ENCODE measurements around the gene ADAMTSL2. TPM values are rescaled to one million over a fixed set of nuclear protein-coding genes. Genes with fewer than 3 reads are reported as not detected.

Gene ADAMTSL2
- total RNA-seq, 4 donors from 2014 or later: 2.8 to 6.6 (median 3.2) TPM

DNA sequence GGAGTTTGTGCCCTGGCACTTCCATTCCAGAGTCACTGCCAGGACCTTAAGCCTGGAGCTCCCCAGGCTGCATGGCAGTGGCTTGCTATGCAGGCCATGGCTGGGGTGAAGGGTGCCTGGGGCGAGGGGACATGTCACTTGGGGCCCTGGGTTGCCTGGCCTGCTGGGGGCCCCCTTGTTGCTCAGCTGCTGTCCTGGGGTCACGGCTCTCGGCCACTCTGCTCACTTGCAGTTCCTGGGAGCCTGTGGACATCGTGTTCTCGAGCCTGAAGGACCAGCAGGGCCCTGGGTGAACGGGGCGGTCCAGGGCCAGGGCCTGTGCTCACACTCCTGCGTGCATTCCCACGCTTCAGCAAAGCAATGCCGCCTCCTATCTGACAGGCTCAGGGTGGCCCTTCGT lies 41.1 kb upstream of the ADAMTSL2 start:
- Histone ChIP-seq H3K27ac (replicated peaks in 1 of 4) (no peak overlapping the region), H3K9me3 (no peaks in the 10 kb centered on the region), H3K4me1 (peaks cover 11 to 18% (median 15%) of the 10 kb centered on the region in 4 donors), H3K4me3 (no peak overlapping the region), H3K36me3 (no peaks in the 10 kb centered on the region), H3K27me3 (peaks cover 0 to 73% (median 0%) of the 10 kb centered on the region in 4 donors)
- DNase-seq (ENCODE audit: extremely low spot score): no peak
- intact Hi-C loops (cut with DNase I): no loop called here
- 76% methylated on average over 11 of the region's 11 CpGs for WGBS
- TF ChIP-seq POLR2AphosphoS5 (IDR thresholded peaks at IDR 0.05) (no peak), POLR2A (IDR thresholded peaks at IDR 0.05; ENCODE audit: low read depth) (no peak), EP300 (IDR thresholded peaks at IDR 0.05) (no peak)
- TF ChIP-seq, protein P1, sequence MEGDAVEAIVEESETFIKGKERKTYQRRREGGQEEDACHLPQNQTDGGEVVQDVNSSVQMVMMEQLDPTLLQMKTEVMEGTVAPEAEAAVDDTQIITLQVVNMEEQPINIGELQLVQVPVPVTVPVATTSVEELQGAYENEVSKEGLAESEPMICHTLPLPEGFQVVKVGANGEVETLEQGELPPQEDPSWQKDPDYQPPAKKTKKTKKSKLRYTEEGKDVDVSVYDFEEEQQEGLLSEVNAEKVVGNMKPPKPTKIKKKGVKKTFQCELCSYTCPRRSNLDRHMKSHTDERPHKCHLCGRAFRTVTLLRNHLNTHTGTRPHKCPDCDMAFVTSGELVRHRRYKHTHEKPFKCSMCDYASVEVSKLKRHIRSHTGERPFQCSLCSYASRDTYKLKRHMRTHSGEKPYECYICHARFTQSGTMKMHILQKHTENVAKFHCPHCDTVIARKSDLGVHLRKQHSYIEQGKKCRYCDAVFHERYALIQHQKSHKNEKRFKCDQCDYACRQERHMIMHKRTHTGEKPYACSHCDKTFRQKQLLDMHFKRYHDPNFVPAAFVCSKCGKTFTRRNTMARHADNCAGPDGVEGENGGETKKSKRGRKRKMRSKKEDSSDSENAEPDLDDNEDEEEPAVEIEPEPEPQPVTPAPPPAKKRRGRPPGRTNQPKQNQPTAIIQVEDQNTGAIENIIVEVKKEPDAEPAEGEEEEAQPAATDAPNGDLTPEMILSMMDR (IDR thresholded peaks at IDR 0.05): no peak

DNA sequence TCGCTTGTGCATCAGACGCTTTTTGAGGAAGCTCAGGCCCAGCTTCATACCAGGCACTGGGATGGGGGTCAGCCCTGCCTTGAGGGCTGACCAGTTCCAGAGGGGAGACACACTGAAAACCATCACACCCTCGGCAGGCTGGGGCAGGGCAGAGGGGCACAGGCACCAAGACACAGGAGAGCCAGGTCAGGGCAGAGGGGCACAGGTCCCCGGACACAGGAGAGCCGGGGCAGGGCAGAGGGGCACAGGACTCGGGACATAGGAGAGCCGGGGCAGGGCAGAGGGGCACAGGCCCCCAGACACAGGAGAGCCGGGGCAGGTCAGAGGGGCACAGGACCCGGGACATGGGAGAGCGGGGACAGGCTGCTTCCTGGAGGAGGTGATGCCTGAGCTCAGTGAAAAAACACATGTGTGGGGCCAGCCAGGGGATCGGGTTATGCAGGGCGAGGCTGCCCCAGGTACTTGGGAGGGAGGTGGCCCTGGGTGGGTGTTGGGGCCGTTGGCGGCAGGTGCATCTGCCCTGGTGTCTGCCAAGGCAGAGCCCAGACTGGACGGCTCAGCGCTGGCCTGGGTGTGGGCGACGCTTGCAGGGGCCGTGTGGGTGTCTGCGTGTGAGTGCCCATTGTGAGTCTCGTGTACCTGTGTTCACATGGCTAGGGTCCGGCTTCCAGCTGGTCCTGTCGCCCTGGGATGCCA lies 40.5 kb upstream of the ADAMTSL2 start:
- 87% methylated on average over 23 of the region's 23 CpGs for WGBS
- intact Hi-C loops (cut with DNase I): no loop called here
- Histone ChIP-seq H3K4me1 (peaks cover 11 to 18% (median 17%) of the 10 kb centered on the region in 4 donors), H3K9me3 (no peaks in the 10 kb centered on the region), H3K4me3 (no peak overlapping the region), H3K36me3 (no peaks in the 10 kb centered on the region), H3K27ac (replicated peaks in 1 of 4) (no peak overlapping the region), H3K27me3 (peaks cover 0 to 73% (median 0%) of the 10 kb centered on the region in 4 donors)
- no peak for DNase-seq (ENCODE audit: extremely low spot score)
- TF ChIP-seq, protein P1 (IDR thresholded peaks at IDR 0.05): no peak
- TF ChIP-seq EP300 (IDR thresholded peaks at IDR 0.05) (no peak), POLR2AphosphoS5 (IDR thresholded peaks at IDR 0.05) (no peak)

DNA sequence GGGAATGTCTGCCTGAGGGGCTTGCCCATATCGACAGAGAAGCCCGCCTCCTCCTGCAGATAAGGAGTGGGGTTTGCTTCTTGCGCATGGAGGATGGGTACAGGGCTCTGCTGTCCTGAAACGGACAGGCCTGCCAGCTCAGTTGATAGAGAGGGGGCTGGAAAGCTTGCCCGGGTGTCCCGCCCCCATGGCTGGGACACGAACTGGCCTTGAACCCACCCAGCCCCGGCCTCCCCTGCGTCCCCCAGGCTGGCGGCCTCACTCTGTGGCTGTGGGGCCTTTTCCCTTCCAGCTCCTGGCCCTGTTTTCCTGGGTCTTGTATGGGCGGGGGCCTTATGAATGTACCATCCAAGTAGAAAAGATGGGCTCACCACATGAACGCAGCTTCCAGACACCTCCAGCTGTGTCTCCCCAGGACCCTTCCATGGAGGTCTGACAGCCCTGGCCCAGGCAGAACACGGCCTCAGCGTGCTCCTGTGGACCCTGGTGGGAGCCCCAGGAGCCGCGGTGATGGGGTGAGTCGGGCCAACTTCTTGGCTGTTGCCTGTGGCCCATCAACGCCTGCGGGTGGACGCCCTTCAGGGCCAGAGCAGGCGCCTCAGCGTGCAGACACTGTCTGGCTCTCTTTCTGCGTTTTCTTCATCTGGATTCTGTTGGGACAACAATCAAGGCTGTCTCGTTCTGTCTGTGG lies 39.7 kb upstream of the ADAMTSL2 start:
- Histone ChIP-seq H3K27me3 (peaks cover 0 to 75% (median 0%) of the 10 kb centered on the region in 4 donors), H3K4me1 (peaks cover 11 to 22% (median 19%) of the 10 kb centered on the region in 4 donors), H3K4me3 (no peak overlapping the region), H3K9me3 (no peaks in the 10 kb centered on the region), H3K27ac (replicated peaks in 1 of 4) (no peak overlapping the region), H3K36me3 (no peaks in the 10 kb centered on the region)
- DNase-seq (ENCODE audit: extremely low spot score): no peak
- no peak for TF ChIP-seq EP300 (IDR thresholded peaks at IDR 0.05)
- TF ChIP-seq POLR2A (IDR thresholded peaks at IDR 0.05; ENCODE audit: low read depth): no peak
- TF ChIP-seq, protein P1 (IDR thresholded peaks at IDR 0.05): no peak
- TF ChIP-seq POLR2AphosphoS5 (IDR thresholded peaks at IDR 0.05): no peak
- intact Hi-C loops (cut with DNase I): no loop called here
- 53% methylated on average over 6 of the region's 24 CpGs for WGBS

DNA sequence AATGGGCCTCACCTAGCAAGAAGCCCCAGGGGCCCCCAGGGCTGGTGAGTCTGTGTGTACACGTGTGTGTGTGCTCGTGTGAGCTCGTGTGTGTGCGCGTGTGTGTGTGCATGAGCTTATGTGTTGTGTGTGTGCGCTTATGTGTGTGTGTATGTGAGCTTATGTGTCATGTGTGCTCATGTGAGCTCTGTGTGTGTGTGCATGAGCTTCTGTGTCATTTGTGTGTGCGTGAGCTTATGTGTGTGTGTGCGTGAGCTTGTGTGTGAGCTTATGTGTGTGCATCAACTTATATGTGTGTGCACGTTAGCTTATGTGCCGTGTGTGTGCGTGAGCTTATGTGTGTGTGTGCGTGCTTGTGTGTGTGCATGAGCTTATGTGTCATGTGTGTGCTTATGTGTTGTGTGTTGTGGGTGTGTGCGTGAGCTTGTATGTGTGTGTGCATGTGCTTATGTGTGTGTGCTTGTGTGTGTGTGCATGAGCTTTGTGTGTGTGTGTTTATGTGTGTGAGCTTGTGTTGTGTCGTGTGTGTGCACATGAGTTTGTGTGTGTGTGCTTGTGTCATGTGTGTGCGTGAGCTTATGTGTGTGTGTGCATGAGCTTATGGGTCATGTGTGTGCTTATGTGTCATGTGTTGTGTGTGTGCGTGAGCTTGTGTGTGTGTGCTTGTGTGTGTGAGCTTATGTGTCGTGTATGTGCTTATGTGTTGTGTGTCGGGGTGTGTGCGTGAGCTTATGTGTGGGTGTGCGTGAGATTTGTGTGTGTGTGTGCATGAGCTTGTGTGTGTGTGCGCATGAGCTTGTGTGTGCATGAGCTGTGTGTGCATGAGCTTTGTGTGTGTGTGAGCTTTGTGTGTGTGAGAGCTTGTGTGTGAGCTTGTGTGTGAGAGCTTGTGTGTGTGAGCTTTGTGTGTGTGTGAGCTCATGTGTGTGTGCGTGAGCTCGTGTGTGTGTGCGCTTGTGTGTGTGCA lies 38.9 kb upstream of the ADAMTSL2 start:
- no peak for DNase-seq (ENCODE audit: extremely low spot score)
- H3K9me3 ChIP-seq: no peaks in the 10 kb centered on the region
- no peak overlapping the region for H3K4me3 ChIP-seq
- WGBS: 92% methylated on average over 20 of the region's 24 CpGs
- H3K36me3 ChIP-seq: no peaks in the 10 kb centered on the region
- TF ChIP-seq, protein P1 (IDR thresholded peaks at IDR 0.05): no peak
- TF ChIP-seq EP300 (IDR thresholded peaks at IDR 0.05): no peak
- no peak for TF ChIP-seq POLR2A (IDR thresholded peaks at IDR 0.05; ENCODE audit: low read depth)
- no peak for TF ChIP-seq POLR2AphosphoS5 (IDR thresholded peaks at IDR 0.05)
- H3K4me1 ChIP-seq: peaks cover 11 to 22% (median 19%) of the 10 kb centered on the region in 4 donors
- H3K27me3 ChIP-seq: peaks cover 0 to 70% (median 0%) of the 10 kb centered on the region in 4 donors
- H3K27ac ChIP-seq (replicated peaks in 1 of 4): no peak overlapping the region
- intact Hi-C loops (cut with DNase I): no loop called here
